GM23248 (cell line): ENCODE measurements around the gene CD19. TPM values are rescaled to one million over a fixed set of nuclear protein-coding genes. Genes with fewer than 3 reads are reported as not detected.
"Not testable (repeated sequence)": the region's sequence is repeated elsewhere in the genome, so short reads cannot be mapped to it uniquely, and the experiment has no call there.

Experiments used
- DNase-seq: peaks from one replicate; pipeline ENCODE4 v3.0.0-alpha.2; 2015
- H2AFZ ChIP-seq: fragments of 200-600 bp; sonication (generic); 2 replicates; pipeline ENCODE4 v1.6.1; 2016; ENCODE audit warnings: antibody characterized with exemption
- H3F3A ChIP-seq: fragments of 200-600 bp; sonication (generic); 2 replicates; pipeline ENCODE4 v1.6.1; 2016; ENCODE audit warnings: mild to moderate bottlenecking, antibody characterized with exemption, mixed run types; ENCODE audit not compliant: insufficient read depth
- H3K27ac ChIP-seq: fragments of 200-600 bp; sonication (generic); 2 replicates; pipeline ENCODE4 v1.5.1; 2016; ENCODE audit warnings: mild to moderate bottlenecking
- H3K27me3 ChIP-seq: fragments of 200-600 bp; sonication (generic); replicated peaks from 2 replicates; pipeline ENCODE4 v1.6.1; 2016; ENCODE audit warnings: mild to moderate bottlenecking; ENCODE audit not compliant: insufficient read depth
- H3K36me3 ChIP-seq: fragments of 200-600 bp; sonication (generic); 2 replicates; pipeline ENCODE4 v1.6.1; 2016; ENCODE audit warnings: low read depth, mild to moderate bottlenecking
- H3K4me1 ChIP-seq: fragments of 200-600 bp; sonication (generic); 2 replicates; pipeline ENCODE4 v1.6.1; 2016; ENCODE audit warnings: mild to moderate bottlenecking; ENCODE audit not compliant: insufficient read depth
- H3K4me2 ChIP-seq: fragments of 200-600 bp; sonication (generic); one replicate; pipeline ENCODE4 v1.6.1; 2016; ENCODE audit warnings: mild to moderate bottlenecking; ENCODE audit not compliant: unreplicated experiment
- H3K4me3 ChIP-seq: fragments of 200-600 bp; sonication (generic); 2 replicates; pipeline ENCODE4 v1.5.1; 2016; ENCODE audit warnings: mild to moderate bottlenecking
- H3K79me2 ChIP-seq: fragments of 200-600 bp; sonication (generic); 2 replicates; pipeline ENCODE4 v1.6.1; 2016; ENCODE audit warnings: mild to moderate bottlenecking; ENCODE audit not compliant: insufficient read depth
- H3K9ac ChIP-seq: fragments of 200-600 bp; sonication (generic); 2 replicates; pipeline ENCODE4 v1.6.1; 2016; ENCODE audit warnings: mild to moderate bottlenecking
- H3K9me2 ChIP-seq: fragments of 200-600 bp; sonication (generic); 2 replicates; pipeline ENCODE4 v1.6.1; 2016; ENCODE audit warnings: mixed run types, mild to moderate bottlenecking, moderate library complexity; ENCODE audit not compliant: insufficient read depth
- H3K9me3 ChIP-seq: fragments of 200-600 bp; sonication (generic); one replicate; pipeline ENCODE4 v1.6.1; 2017; ENCODE audit warnings: low read depth
- H4K20me1 ChIP-seq: fragments of 200-600 bp; sonication (generic); 2 replicates; pipeline ENCODE4 v1.6.0; 2016; ENCODE audit not compliant: insufficient read depth
- EZH2 ChIP-seq: fragments of 200-600 bp; sonication (generic); IDR thresholded peaks from 2 replicates; pipeline ENCODE4 v1.6.1; 2018; ENCODE audit warnings: antibody characterized with exemption, mild to moderate bottlenecking; ENCODE audit not compliant: insufficient read depth, poor library complexity, severe bottlenecking
- EZH2phosphoT487 ChIP-seq: fragments of 200-600 bp; sonication (generic); IDR thresholded peaks from 2 replicates; pipeline ENCODE4 v1.6.1; 2018; ENCODE audit warnings: antibody characterized with exemption, moderate library complexity, mild to moderate bottlenecking, low read depth; ENCODE audit not compliant: insufficient read depth
- WGBS, 2 experiments: methylation state at CpG; one replicate each; pipeline ENCODE4 v1.1.6; 2015 to 2017; ENCODE audit warnings: low lambda C conversion rate in 2 of 2, low coverage in 1 of 2; ENCODE audit errors: missing lambda C conversion rate in 2 of 2; 5-methylcytosine and 5-hydroxymethylcytosine counted together
- in situ Hi-C: fragments of 300-500 bp; cut with MboI; formaldehyde crosslinking; loops from 2 replicates; pipeline ENCODE4 v1.15.0; 2020
- polyA plus RNA-seq: library from polyadenylated mRNA; unstranded; fragments of >200 nt; fragmentation: Nextera tagmentation; extraction: Ambion mirVana; gene quantifications from 2 replicates; pipeline ENCODE4 v1.2.1, GENCODE V29; 2016
- total RNA-seq: library from RNA; depleted of rRNA; stranded (reverse); fragments of >200 nt; shearing (Covaris generic); gene quantifications from 2 replicates; pipeline ENCODE4 v1.2.3, GENCODE V29; 2014

Gene CD19
- total and polyA plus RNA-seq, 2 experiments from 2014 or later = not detected

GRCh38 chr16:28923652-28924398 is 7.9 kb upstream of the CD19 start:
- H3K27me3 ChIP-seq = no peaks in the 10 kb centered on the region
- in situ Hi-C loops = no loop called here
- H3K4me1 ChIP-seq = no peaks in the 10 kb centered on the region
- H3K9me3 ChIP-seq = no peaks in the 10 kb centered on the region
- no peaks in the 10 kb centered on the region for H4K20me1 ChIP-seq
- TF ChIP-seq EZH2phosphoT487 (no peak), EZH2 (no peak)
- H3K9me2 ChIP-seq = no peaks in the 10 kb centered on the region
- no peak overlapping the region for H2AFZ ChIP-seq
- H3K4me2 ChIP-seq = peak overlapping the region; percentile 55
- H3K9ac ChIP-seq = no peak overlapping the region
- H3K27ac ChIP-seq = no peak overlapping the region
- H3K79me2 ChIP-seq = no peaks in the 10 kb centered on the region
- no peak for DNase-seq
- 68 to 72% methylated on average over 9 to 13 of the region's 13 CpGs for WGBS, 2 experiments
- peak overlapping the region; percentile 85; the same call in 1 of the 2 replicates for H3K4me3 ChIP-seq
- H3F3A ChIP-seq = peaks cover 8% of the 10 kb centered on the region; the same call in 1 of the 2 replicates
- no peaks in the 10 kb centered on the region for H3K36me3 ChIP-seq

GRCh38 chr16:28924399-28924761 is 7.4 kb upstream of the CD19 start:
- no peak overlapping the region for H3K27ac ChIP-seq
- H3K36me3 ChIP-seq = no peaks in the 10 kb centered on the region
- no peak overlapping the region for H3K9ac ChIP-seq
- H3K9me2 ChIP-seq = no peaks in the 10 kb centered on the region
- H3K9me3 ChIP-seq = no peaks in the 10 kb centered on the region
- in situ Hi-C loops = no loop called here
- no peak overlapping the region for H2AFZ ChIP-seq
- H4K20me1 ChIP-seq = no peaks in the 10 kb centered on the region
- peaks cover 8% of the 10 kb centered on the region; the same call in 1 of the 2 replicates for H3F3A ChIP-seq
- TF ChIP-seq EZH2 (no peak), EZH2phosphoT487 (no peak)
- H3K4me3 ChIP-seq = peak overlapping the region; percentile 85
- H3K27me3 ChIP-seq = no peaks in the 10 kb centered on the region
- H3K79me2 ChIP-seq = no peaks in the 10 kb centered on the region
- DNase-seq = no peak
- H3K4me1 ChIP-seq = no peaks in the 10 kb centered on the region
- WGBS, 2 experiments = 34 to 48% methylated on average over 10 to 15 of the region's 15 CpGs
- peak overlapping the region; percentile 55 for H3K4me2 ChIP-seq

GRCh38 chr16:28924762-28925385 is 6.9 kb upstream of the CD19 start, which contains the start of gene RABEP2:
Gene RABEP2 (minus strand): TSS chr16:28925238. CDS start chr16:28925163, 75 bp downstream.
- Histone ChIP-seq H3K79me2 (no peaks in the 10 kb centered on the region), H3F3A (peaks cover 8% of the 10 kb centered on the region; the same call in 1 of the 2 replicates), H3K36me3 (no peaks in the 10 kb centered on the region), H4K20me1 (no peaks in the 10 kb centered on the region), H3K9me2 (no peaks in the 10 kb centered on the region), H3K4me2 (peak within 1 kb of the TSS; percentile 86), H2AFZ (peak within 1 kb of the TSS; percentile 92), H3K27ac (peak within 1 kb of the TSS; percentile 89), H3K9ac (peak within 1 kb of the TSS; percentile 94), H3K27me3 (no peaks in the 10 kb centered on the region), H3K4me1 (no peaks in the 10 kb centered on the region), H3K4me3 (peak within 1 kb of the TSS; percentile 85), H3K9me3 (no peaks in the 10 kb centered on the region)
- WGBS, 2 experiments = 2 to 5% methylated on average over 13 to 63 of the region's 66 CpGs
- no peak for TF ChIP-seq EZH2phosphoT487
- TF ChIP-seq EZH2 = no peak
- peak; percentile 94 for DNase-seq
- in situ Hi-C loops = loop anchor here (25.0 kb wide), 1 partner anchor 388 kb away; the partner anchor contains the start of gene NUPR1

GRCh38 chr16:28925386-28926228 is 6.2 kb upstream of the CD19 start:
- Histone ChIP-seq H3K4me2 (peak overlapping the region; percentile 86), H3K4me1 (no peaks in the 10 kb centered on the region), H3K4me3 (peak overlapping the region; percentile 85), H3K36me3 (no peaks in the 10 kb centered on the region), H2AFZ (peak overlapping the region; percentile 92), H3F3A (peaks cover 8% of the 10 kb centered on the region; the same call in 1 of the 2 replicates), H3K9me2 (no peaks in the 10 kb centered on the region), H4K20me1 (no peaks in the 10 kb centered on the region), H3K27ac (peak overlapping the region; percentile 89), H3K79me2 (no peaks in the 10 kb centered on the region), H3K9ac (peak overlapping the region; percentile 94), H3K9me3 (no peaks in the 10 kb centered on the region), H3K27me3 (no peaks in the 10 kb centered on the region)
- 2% methylated on average over 32 to 44 of the region's 48 CpGs for WGBS, 2 experiments
- TF ChIP-seq EZH2phosphoT487 (no peak), EZH2 (no peak)
- DNase-seq = peak; percentile 81
- in situ Hi-C loops = loop anchor here (25.0 kb wide), 1 partner anchor 388 kb away; the partner anchor contains the start of gene NUPR1

GRCh38 chr16:28926284-28926683 is 5.5 kb upstream of the CD19 start:
- peak overlapping the region; percentile 86 for H3K4me2 ChIP-seq
- peak overlapping the region; percentile 94 for H3K9ac ChIP-seq
- H3K79me2 ChIP-seq, H3K27me3 ChIP-seq, H3K9me3 ChIP-seq, H4K20me1 ChIP-seq, H3K9me2 ChIP-seq, DNase-seq, H3K27ac ChIP-seq, H3K36me3 ChIP-seq, H3F3A ChIP-seq, H3K4me1 ChIP-seq: not testable (repeated sequence)
- peak overlapping the region; percentile 85 for H3K4me3 ChIP-seq
- in situ Hi-C loops = loop anchor here (25.0 kb wide), 1 partner anchor 389 kb away; the partner anchor contains the start of gene NUPR1
- WGBS, 2 experiments = 68 to 74% methylated on average over 2 of the region's 2 CpGs
- H2AFZ ChIP-seq = peak overlapping the region; percentile 92
